Measurements from ENCODE around the gene WIPI1. TPM values are rescaled to one million over a fixed set of nuclear protein-coding genes. Genes with fewer than 3 reads are reported as not detected.
A peak's percentile ranks its signal among the peaks of the same experiment; 100 is the strongest.
"Not testable (repeated sequence)": the region's sequence is repeated elsewhere in the genome, so short reads cannot be mapped to it uniquely, and the experiment has no call there.

The WIPI1 gene
- polyA plus RNA-seq, 2 of the 4 experiments (the other 2 are of a cell fraction): 9.5 to 19.7 TPM

GRCh38 chr17:68497885-68498319 is 40.6 kb upstream of the WIPI1 start:
- ChIA-PET POLR2A (interaction anchor here (0.6 kb wide), 1 partner anchor 9 kb away, joined by 8 read pairs; no protein-coding TSS in a partner anchor), CTCF (interaction anchor here (0.6 to 3.4 kb wide), 6 partner anchors 9 to 36 kb away, joined by 3 to 12 read pairs (median 3); partner anchors contain the start of gene PRKAR1A)
- DNase-seq (ENCODE audit: low read depth in 1 of 2, low spot score in 1 of 2): no peak
- no peak for FAIRE-seq
- no peak overlapping the region for H3K4me3 ChIP-seq
- 43% methylated on average over 3 of the region's 3 CpGs for WGBS (ENCODE audit: missing lambda C conversion rate)
- no peaks in the 10 kb centered on the region for H3K4me1 ChIP-seq
- no peak for ATAC-seq
- no peaks in the 10 kb centered on the region for H3K9me3 ChIP-seq
- no peak overlapping the region for H3K27ac ChIP-seq
- TF ChIP-seq KDM5A (IDR thresholded peaks at IDR 0.05) (no peak), RFX5 (IDR thresholded peaks at IDR 0.05) (no peak), ELK1 (IDR thresholded peaks at IDR 0.05; ENCODE audit: low read depth, low read length) (no peak), RAD21 (conservative IDR thresholded peaks at IDR 0.05 in 1 of 2, IDR thresholded peaks at IDR 0.05 in 1 of 2) (no peak), FOSL2 (IDR thresholded peaks at IDR 0.05) (no peak), FOSL2 (CRISPR knock-in tag; IDR thresholded peaks at IDR 0.05) (no peak), POLR2AphosphoS2 (conservative IDR thresholded peaks at IDR 0.05; ENCODE audit: low read length) (no peak), CBX2 (IDR thresholded peaks at IDR 0.05; ENCODE audit: borderline replicate concordance, low read depth) (no peak)
- no peak overlapping the region for H3K4me2 ChIP-seq

GRCh38 chr17:68495081-68495480 is 37.8 kb upstream of the WIPI1 start:
- FAIRE-seq (no peak), DNase-seq (ENCODE audit: low read depth in 1 of 2, low spot score in 1 of 2) (no peak), ATAC-seq (peak in 1 of 2 experiments; percentile 13; a peak in 2 of 6 replicates)
- CTCF ChIA-PET: interaction anchor here (1.5 kb wide), 1 partner anchor 29 kb away, joined by 4 read pairs; no protein-coding TSS in a partner anchor
- POLR2A ChIA-PET: no interaction called here
- Histone ChIP-seq H3K9me3 (no peaks in the 10 kb centered on the region), H3K4me1 (no peaks in the 10 kb centered on the region), H3K4me2 (no peak overlapping the region), H3K4me3 (no peak overlapping the region), H3K27ac (no peak overlapping the region)
- TF ChIP-seq CBX2 (IDR thresholded peaks at IDR 0.05; ENCODE audit: borderline replicate concordance, low read depth) (no peak), ESRRA (IDR thresholded peaks at IDR 0.05; ENCODE audit: borderline replicate concordance, low read length) (no peak), HEYL (CRISPR knock-in tag; IDR thresholded peaks at IDR 0.05) (no peak), HOXB5 (CRISPR knock-in tag; IDR thresholded peaks at IDR 0.05) (no peak), HES2 (IDR thresholded peaks at IDR 0.05) (no peak), CHD2 (IDR thresholded peaks at IDR 0.05; ENCODE audit: low read length, partially characterized antibody) (no peak), KDM5A (IDR thresholded peaks at IDR 0.05) (no peak), MAZ (IDR thresholded peaks at IDR 0.05; ENCODE audit: borderline replicate concordance, low read depth, low read length) (no peak), NFE2L2 (conservative IDR thresholded peaks at IDR 0.05; ENCODE audit: low read length) (no peak)
- WGBS (ENCODE audit: missing lambda C conversion rate): 64% methylated on average over 4 of the region's 4 CpGs

GRCh38 chr17:68492394-68493054 is 35.2 kb upstream of the WIPI1 start:
- H3K9me3 ChIP-seq; H3K4me3 ChIP-seq; POLR2A ChIA-PET; ATAC-seq; H3K27ac ChIP-seq; H3K4me2 ChIP-seq; DNase-seq (ENCODE audit: low read depth in 1 of 2, low spot score in 1 of 2); H3K4me1 ChIP-seq; FAIRE-seq: not testable (repeated sequence)
- CTCF ChIA-PET: interaction anchor here (0.7 to 1.0 kb wide), 3 partner anchors 10 to 993 kb away, joined by 3 read pairs; no protein-coding TSS in a partner anchor
- 72% methylated on average over 8 of the region's 8 CpGs for WGBS (ENCODE audit: missing lambda C conversion rate)

- ATAC-seq: no peak
- FAIRE-seq: no peak
- H3K4me2 ChIP-seq: no peak overlapping the region
- H3K4me3 ChIP-seq: no peak overlapping the region
- H3K27ac ChIP-seq: no peak overlapping the region
- ChIA-PET CTCF (interaction anchor here (0.8 to 1.1 kb wide), 4 partner anchors 11 to 270 kb away, joined by 3 to 4 read pairs (median 3); no protein-coding TSS in a partner anchor), POLR2A (no interaction called here)
- no peaks in the 10 kb centered on the region for H3K9me3 ChIP-seq
- no peak for TF ChIP-seq NR3C1 (IDR thresholded peaks at IDR 0.05)
- TF ChIP-seq GATA3 (IDR thresholded peaks at IDR 0.05; ENCODE audit: borderline replicate concordance): no peak
- TF ChIP-seq MYC (IDR thresholded peaks at IDR 0.05; ENCODE audit: borderline replicate concordance, low read length): no peak
- TF ChIP-seq MAFK (IDR thresholded peaks at IDR 0.05; ENCODE audit: partially characterized antibody): no peak
- TF ChIP-seq MAX (IDR thresholded peaks at IDR 0.05): no peak
- TF ChIP-seq ZFP36 (IDR thresholded peaks at IDR 0.05; ENCODE audit: borderline replicate concordance, partially characterized antibody): no peak
- TF ChIP-seq TP53 (CRISPR knock-in tag; IDR thresholded peaks at IDR 0.05): no peak
- TF ChIP-seq HEYL (CRISPR knock-in tag; IDR thresholded peaks at IDR 0.05): no peak
- no peak for TF ChIP-seq POLR2A (IDR thresholded peaks at IDR 0.05; ENCODE audit: low read length)
- TF ChIP-seq RFX5 (IDR thresholded peaks at IDR 0.05): no peak
- no peak for TF ChIP-seq SMC3 (IDR thresholded peaks at IDR 0.05)
- no peak for TF ChIP-seq RNF2 (IDR thresholded peaks at IDR 0.05; ENCODE audit: borderline replicate concordance, low read depth)
- H3K4me1 ChIP-seq: no peaks in the 10 kb centered on the region
- WGBS (ENCODE audit: missing lambda C conversion rate): 65% methylated on average over 12 of the region's 12 CpGs
- no peak for DNase-seq (ENCODE audit: low read depth in 1 of 2, low spot score in 1 of 2)
Observed at GRCh38 chr17:68491381-68492231, 34.3 kb upstream of the WIPI1 start.
